Stimulated activated CD4-positive, alpha-beta T cell treated with anti-CD3 and anti-CD28 coated beads, Interleukin-4, amount 100 ng/mL, for 4 hours (primary cell): ENCODE results near the gene RNASE4.

Experiments used
- DNase-seq, 2 experiments: peaks; one replicate each; pipeline ENCODE4 v3.0.0-alpha.2; 2020

Gene RNASE4

DNA sequence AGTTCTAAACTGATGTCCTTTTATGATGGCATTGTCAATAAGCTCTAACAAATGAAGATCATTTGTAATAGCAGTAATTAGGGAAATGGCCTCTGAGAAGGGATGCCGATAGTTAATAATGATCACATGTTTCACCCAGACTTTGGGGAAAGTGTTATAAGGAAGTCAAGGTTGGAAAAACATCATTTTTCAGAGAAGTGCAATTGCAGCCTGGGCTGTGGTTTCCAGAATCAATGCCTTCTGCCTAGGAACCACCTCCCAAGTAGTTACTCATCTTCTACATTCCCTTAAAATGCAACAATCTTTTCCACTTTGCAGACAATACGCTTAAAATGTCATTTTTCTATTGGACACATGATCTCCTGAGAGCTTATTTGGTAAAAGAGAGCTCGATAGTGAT is 62.2 kb downstream of the RNASE4 start:
- DNase-seq = no peak

DNA sequence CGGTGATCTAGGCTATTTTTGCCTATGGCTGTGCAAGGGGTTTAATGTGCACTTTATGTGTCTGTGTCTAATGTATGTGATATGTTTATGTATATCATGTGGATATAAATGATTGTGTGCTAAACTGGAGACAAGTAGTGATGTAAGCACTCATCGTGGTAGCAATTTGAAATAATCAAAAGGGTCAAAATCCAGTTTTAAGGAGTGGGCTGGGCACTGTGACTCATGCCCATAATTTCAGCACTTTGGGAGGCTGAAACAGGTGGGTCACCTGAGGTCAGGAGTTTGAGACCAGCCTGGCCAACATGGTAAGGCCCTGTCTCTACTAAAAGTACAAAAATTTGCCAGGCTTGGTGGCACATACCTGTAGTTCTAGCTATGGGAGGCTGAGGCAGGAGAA is 64.1 kb downstream of the RNASE4 start:
- no peak for DNase-seq

DNA sequence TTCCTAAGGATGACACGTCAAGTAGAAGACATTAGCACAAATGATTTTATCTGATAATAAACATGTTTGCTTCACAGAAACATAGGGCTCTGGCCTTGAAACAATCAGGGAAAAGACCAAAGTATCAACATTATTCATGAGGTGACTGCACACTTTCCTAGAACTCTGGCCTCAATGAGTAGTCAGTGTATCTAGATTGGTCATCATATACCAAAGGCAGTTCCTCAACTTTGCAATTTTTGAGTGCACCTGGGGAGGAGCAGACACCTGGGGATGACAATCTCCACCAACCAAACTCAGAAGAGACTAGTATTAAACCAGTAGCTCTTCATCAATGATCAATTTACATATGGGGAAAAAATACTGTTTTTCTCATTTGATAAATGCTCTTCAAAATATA is 65.8 kb downstream of the RNASE4 start:
- no peak for DNase-seq
